22Rv1 (cell line): ENCODE measurements around the gene STXBP5.

Experiments used
- CTCF ChIP-seq: fragments of 450-650 bp; IDR thresholded peaks from 2 replicates; pipeline ENCODE4 v1.5.1; 2017; ENCODE audit warnings: mild to moderate bottlenecking
- ZFX ChIP-seq: fragments of 450-650 bp; IDR thresholded peaks from 2 replicates; pipeline ENCODE4 v1.6.1; 2017; ENCODE audit warnings: antibody characterized with exemption, borderline replicate concordance

GRCh38 chr6:147169529-147169928 is 34.7 kb upstream of the STXBP5 start:
- no peak for TF ChIP-seq CTCF
- no peak for TF ChIP-seq ZFX
